MM.1S (cell line): Measurements from ENCODE around the gene ZDHHC22.

Source experiments
- EZH2 ChIP-seq: fragments of 300-600 bp; sonication (generic); optimal IDR thresholded peaks from 2 replicates; pipeline ENCODE3; 2017; ENCODE audit warnings: low read depth, mild to moderate bottlenecking, antibody characterized with exemption, low read length, mixed read lengths
- TF ChIP-seq, protein P1 (sequence below): fragments of 300-600 bp; sonication (generic); IDR thresholded peaks from 2 replicates; pipeline ENCODE4 v1.5.1; 2016; ENCODE audit warnings: antibody characterized with exemption, low read length, mixed read lengths

DNA sequence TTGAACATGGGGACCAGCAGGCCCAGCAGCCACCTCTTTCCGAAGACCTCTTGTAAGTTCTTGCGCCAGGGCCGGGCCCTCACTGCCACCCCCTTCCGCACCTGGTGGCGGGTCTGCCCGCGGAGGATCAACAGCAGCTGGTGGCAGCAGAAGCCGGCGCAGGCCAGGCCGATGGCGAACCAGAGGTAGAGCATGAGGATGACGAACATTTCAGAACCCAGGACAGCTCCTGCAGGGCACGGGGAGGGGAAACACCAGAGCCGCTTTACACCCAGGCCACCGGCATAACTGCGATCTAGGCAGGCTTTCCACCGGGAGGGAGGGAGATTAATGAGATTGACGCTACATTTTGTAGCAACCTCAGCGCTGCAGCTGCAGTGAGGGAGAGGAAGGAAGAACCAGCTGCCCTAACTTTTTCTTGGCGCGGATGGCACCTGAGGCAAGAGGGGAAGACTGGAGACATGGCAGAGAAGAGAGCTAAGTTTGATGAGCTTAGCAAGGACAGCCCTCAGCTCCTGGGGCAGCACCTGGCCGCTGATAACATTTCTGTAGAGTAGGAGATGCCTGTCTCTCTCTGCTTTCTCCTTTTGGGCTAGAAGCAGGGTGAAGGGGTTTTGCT lies 7.8 kb downstream of the ZDHHC22 start:
- TF ChIP-seq, protein P1, sequence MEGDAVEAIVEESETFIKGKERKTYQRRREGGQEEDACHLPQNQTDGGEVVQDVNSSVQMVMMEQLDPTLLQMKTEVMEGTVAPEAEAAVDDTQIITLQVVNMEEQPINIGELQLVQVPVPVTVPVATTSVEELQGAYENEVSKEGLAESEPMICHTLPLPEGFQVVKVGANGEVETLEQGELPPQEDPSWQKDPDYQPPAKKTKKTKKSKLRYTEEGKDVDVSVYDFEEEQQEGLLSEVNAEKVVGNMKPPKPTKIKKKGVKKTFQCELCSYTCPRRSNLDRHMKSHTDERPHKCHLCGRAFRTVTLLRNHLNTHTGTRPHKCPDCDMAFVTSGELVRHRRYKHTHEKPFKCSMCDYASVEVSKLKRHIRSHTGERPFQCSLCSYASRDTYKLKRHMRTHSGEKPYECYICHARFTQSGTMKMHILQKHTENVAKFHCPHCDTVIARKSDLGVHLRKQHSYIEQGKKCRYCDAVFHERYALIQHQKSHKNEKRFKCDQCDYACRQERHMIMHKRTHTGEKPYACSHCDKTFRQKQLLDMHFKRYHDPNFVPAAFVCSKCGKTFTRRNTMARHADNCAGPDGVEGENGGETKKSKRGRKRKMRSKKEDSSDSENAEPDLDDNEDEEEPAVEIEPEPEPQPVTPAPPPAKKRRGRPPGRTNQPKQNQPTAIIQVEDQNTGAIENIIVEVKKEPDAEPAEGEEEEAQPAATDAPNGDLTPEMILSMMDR = no peak
- no peak for TF ChIP-seq EZH2
